ENCODE data around the gene NEDD4. TPM values are rescaled to one million over a fixed set of nuclear protein-coding genes. Genes with fewer than 3 reads are reported as not detected.
A peak's percentile ranks its signal among the peaks of the same experiment; 100 is the strongest.
"Not testable (repeated sequence)": the region's sequence is repeated elsewhere in the genome, so short reads cannot be mapped to it uniquely, and the experiment has no call there.

The NEDD4 gene
- total and polyA plus RNA-seq, 10 of the 15 experiments (the other 5 are each of a cell fraction or from before 2014, with no cell fraction given), result 1.3 to 7.7 (median 4.4) TPM

- H2AFZ ChIP-seq (ENCODE audit: control insufficient read depth, low read depth, low read length); RAD21 ChIA-PET (ENCODE audit: unreplicated experiment); H3K79me2 ChIP-seq (ENCODE audit: control insufficient read depth, insufficient read depth, low read length); H4K20me1 ChIP-seq (ENCODE audit: control insufficient read depth, insufficient read depth); H3K4me3 ChIP-seq; H3K9ac ChIP-seq (ENCODE audit: control insufficient read depth, insufficient read depth, low read length); POLR2A ChIA-PET; H3K9me3 ChIP-seq (replicated peaks; ENCODE audit: control insufficient read depth, insufficient read depth, low read length); FAIRE-seq; DNase-seq (ENCODE audit: low read depth, low spot score); BruUV-seq (replicated peaks); CTCF ChIA-PET; H3K4me1 ChIP-seq (ENCODE audit: control insufficient read depth, insufficient read depth, low read length); H3K27me3 ChIP-seq (replicated peaks in 1 of 2; ENCODE audit: control insufficient read depth in 2 of 2, insufficient read depth in 2 of 2, low read length in 1 of 2); SMC1A ChIA-PET (ENCODE audit: uncharacterized antibody, unreplicated experiment); H3K27ac ChIP-seq (ENCODE audit: control insufficient read depth, insufficient read depth); ATAC-seq; in situ Hi-C loops (cut with MboI); H3K36me3 ChIP-seq (ENCODE audit: control insufficient read depth in 2 of 2, insufficient read depth in 2 of 2, low read length in 1 of 2); H3K4me2 ChIP-seq (ENCODE audit: control insufficient read depth, insufficient read depth); intact Hi-C loops (cut with micrococcal nuclease; ENCODE audit: unreplicated experiment): not testable (repeated sequence)
- WGBS (ENCODE audit: insufficient coverage, insufficient replicate concordance, low lambda C conversion rate, missing lambda C conversion rate), result 57% methylated on average over 2 of the region's 2 CpGs
These were observed 48.8 kb downstream of the NEDD4 start for GRCh38 chr15:55944606-55945005.

DNA sequence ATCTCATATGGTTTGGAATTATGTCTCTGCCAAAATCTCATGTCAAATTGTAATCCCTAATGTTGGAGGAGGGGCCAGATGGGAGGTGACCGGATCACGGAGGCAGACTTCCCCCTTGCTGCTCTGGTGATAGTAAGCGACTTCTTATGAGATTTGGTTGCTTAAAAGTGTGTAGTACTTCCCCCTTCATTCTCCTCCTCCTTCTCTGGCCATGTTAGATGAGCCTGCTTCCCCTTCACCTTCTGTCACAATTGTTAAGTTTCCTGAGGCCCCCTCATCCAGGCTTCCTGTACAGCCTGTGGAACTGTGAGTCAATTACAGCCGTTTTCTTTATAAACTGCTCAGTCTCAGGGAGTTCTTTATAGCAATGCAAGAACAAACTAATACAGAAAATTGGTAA is 51.1 kb downstream of the NEDD4 start:
- SMC1A ChIA-PET (ENCODE audit: uncharacterized antibody, unreplicated experiment), result no interaction called here
- H3K27ac ChIP-seq (ENCODE audit: control insufficient read depth, insufficient read depth), result no peak overlapping the region
- no peak overlapping the region for H3K9ac ChIP-seq (ENCODE audit: control insufficient read depth, insufficient read depth, low read length)
- RAD21 ChIA-PET (ENCODE audit: unreplicated experiment), result no interaction called here
- FAIRE-seq (peak; percentile 49), ATAC-seq (no peak), DNase-seq (ENCODE audit: low read depth, low spot score) (no peak)
- H3K9me3 ChIP-seq (replicated peaks; ENCODE audit: control insufficient read depth, insufficient read depth, low read length), result peaks cover 2% of the 10 kb centered on the region; the same call in 1 of the 3 replicates
- in situ Hi-C loops (cut with MboI), result no loop called here
- no peaks in the 10 kb centered on the region; a peak in 1 of 4 replicates for H3K36me3 ChIP-seq (ENCODE audit: control insufficient read depth in 2 of 2, insufficient read depth in 2 of 2, low read length in 1 of 2)
- CTCF ChIA-PET, result no interaction called here
- 20% methylated on average over 4 of the region's 4 CpGs for WGBS (ENCODE audit: insufficient coverage, insufficient replicate concordance, low lambda C conversion rate, missing lambda C conversion rate)
- POLR2A ChIA-PET, result no interaction called here
- no peak overlapping the region for H2AFZ ChIP-seq (ENCODE audit: control insufficient read depth, low read depth, low read length)
- no peaks in the 10 kb centered on the region for H3K27me3 ChIP-seq (replicated peaks in 1 of 2; ENCODE audit: control insufficient read depth in 2 of 2, insufficient read depth in 2 of 2, low read length in 1 of 2)
- H3K4me3 ChIP-seq, result no peak overlapping the region
- H3K4me1 ChIP-seq (ENCODE audit: control insufficient read depth, insufficient read depth, low read length), result no peaks in the 10 kb centered on the region
- no peaks in the 10 kb centered on the region for H4K20me1 ChIP-seq (ENCODE audit: control insufficient read depth, insufficient read depth)
- H3K4me2 ChIP-seq (ENCODE audit: control insufficient read depth, insufficient read depth), result no peak overlapping the region
- no TSS peak for BruUV-seq (replicated peaks)
- intact Hi-C loops (cut with micrococcal nuclease; ENCODE audit: unreplicated experiment), result no loop called here
- H3K79me2 ChIP-seq (ENCODE audit: control insufficient read depth, insufficient read depth, low read length), result no peaks in the 10 kb centered on the region
- TF ChIP-seq, protein P1, sequence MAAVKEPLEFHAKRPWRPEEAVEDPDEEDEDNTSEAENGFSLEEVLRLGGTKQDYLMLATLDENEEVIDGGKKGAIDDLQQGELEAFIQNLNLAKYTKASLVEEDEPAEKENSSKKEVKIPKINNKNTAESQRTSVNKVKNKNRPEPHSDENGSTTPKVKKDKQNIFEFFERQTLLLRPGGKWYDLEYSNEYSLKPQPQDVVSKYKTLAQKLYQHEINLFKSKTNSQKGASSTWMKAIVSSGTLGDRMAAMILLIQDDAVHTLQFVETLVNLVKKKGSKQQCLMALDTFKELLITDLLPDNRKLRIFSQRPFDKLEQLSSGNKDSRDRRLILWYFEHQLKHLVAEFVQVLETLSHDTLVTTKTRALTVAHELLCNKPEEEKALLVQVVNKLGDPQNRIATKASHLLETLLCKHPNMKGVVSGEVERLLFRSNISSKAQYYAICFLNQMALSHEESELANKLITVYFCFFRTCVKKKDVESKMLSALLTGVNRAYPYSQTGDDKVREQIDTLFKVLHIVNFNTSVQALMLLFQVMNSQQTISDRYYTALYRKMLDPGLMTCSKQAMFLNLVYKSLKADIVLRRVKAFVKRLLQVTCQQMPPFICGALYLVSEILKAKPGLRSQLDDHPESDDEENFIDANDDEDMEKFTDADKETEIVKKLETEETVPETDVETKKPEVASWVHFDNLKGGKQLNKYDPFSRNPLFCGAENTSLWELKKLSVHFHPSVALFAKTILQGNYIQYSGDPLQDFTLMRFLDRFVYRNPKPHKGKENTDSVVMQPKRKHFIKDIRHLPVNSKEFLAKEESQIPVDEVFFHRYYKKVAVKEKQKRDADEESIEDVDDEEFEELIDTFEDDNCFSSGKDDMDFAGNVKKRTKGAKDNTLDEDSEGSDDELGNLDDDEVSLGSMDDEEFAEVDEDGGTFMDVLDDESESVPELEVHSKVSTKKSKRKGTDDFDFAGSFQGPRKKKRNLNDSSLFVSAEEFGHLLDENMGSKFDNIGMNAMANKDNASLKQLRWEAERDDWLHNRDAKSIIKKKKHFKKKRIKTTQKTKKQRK (IDR thresholded peaks at IDR 0.05; ENCODE audit: low read depth, low read length), result no peak
- TF ChIP-seq CREM (IDR thresholded peaks at IDR 0.05; ENCODE audit: low read depth) (no peak), BHLHE40 (IDR thresholded peaks at IDR 0.05; ENCODE audit: borderline replicate concordance in 1 of 2, low read depth in 2 of 2, low read length in 1 of 2) (no peak), WRNIP1 (IDR thresholded peaks at IDR 0.05; ENCODE audit: borderline replicate concordance, low read depth, low read length) (no peak), BCL3 (IDR thresholded peaks at IDR 0.05; ENCODE audit: borderline replicate concordance, insufficient read depth, low read depth, low read length, poor library complexity, severe bottlenecking) (no peak), PRDM15 (CRISPR knock-in tag; IDR thresholded peaks at IDR 0.05) (no peak), SIN3A (IDR thresholded peaks at IDR 0.05; ENCODE audit: low read depth, low read length) (no peak), SUZ12 (IDR thresholded peaks at IDR 0.05; ENCODE audit: unreplicated experiment) (no peak)

Data from GM12878 (cell line).